Raji (cell line): ENCODE data around the gene TMOD1.

Experiments
- POLR2A ChIP-seq: IDR thresholded peaks from 2 replicates; pipeline ENCODE4 v1.6.1; 2011; ENCODE audit warnings: low read depth, low read length, control low read depth; ENCODE audit not compliant: insufficient read depth

Gene TMOD1

GRCh38 chr9:97553841-97554240 lies 52.4 kb downstream of the TMOD1 start:
- TF ChIP-seq POLR2A, result no peak

GRCh38 chr9:97554566-97555075 lies 53.2 kb downstream of the TMOD1 start:
- TF ChIP-seq POLR2A, result no peak

- TF ChIP-seq POLR2A, result no peak
These were observed 53.7 kb downstream of the TMOD1 start for GRCh38 chr9:97555164-97555563.

- no peak for TF ChIP-seq POLR2A
These were observed 54.7 kb downstream of the TMOD1 start for GRCh38 chr9:97556036-97556720.

- no peak for TF ChIP-seq POLR2A
These were observed 55.5 kb downstream of the TMOD1 start for GRCh38 chr9:97556721-97557605.

GRCh38 chr9:97557606-97558095 lies 56.2 kb downstream of the TMOD1 start:
- no peak for TF ChIP-seq POLR2A

- TF ChIP-seq POLR2A, result no peak
These were observed 57.2 kb downstream of the TMOD1 start for GRCh38 chr9:97558701-97559101.

- TF ChIP-seq POLR2A, result no peak
These were observed 57.6 kb downstream of the TMOD1 start for GRCh38 chr9:97559111-97559514.

GRCh38 chr9:97560154-97560553 lies 58.7 kb downstream of the TMOD1 start:
- TF ChIP-seq POLR2A, result no peak

GRCh38 chr9:97560851-97561250 lies 59.4 kb downstream of the TMOD1 start:
- no peak for TF ChIP-seq POLR2A

GRCh38 chr9:97561501-97561900 lies 60.0 kb downstream of the TMOD1 start:
- no peak for TF ChIP-seq POLR2A

GRCh38 chr9:97562542-97562941 lies 61.1 kb downstream of the TMOD1 start:
- no peak for TF ChIP-seq POLR2A

GRCh38 chr9:97563458-97564135 lies 62.1 kb downstream of the TMOD1 start:
- TF ChIP-seq POLR2A, result no peak

- no peak for TF ChIP-seq POLR2A
These were observed 63.1 kb downstream of the TMOD1 start for GRCh38 chr9:97564291-97565175.
